ENCODE data around the gene VPS37B.

- TF ChIP-seq CTCF (conservative IDR thresholded peaks at IDR 0.05) (no peak), ZFX (IDR thresholded peaks at IDR 0.05) (no peak)
These were observed 54.2 kb downstream of the VPS37B start for GRCh38 chr12:122841544-122842321.
